ENCODE data around the gene ZNF224.
A peak's percentile ranks its signal among the peaks of the same experiment; 100 is the strongest.
"Not testable (repeated sequence)": the region's sequence is repeated elsewhere in the genome, so short reads cannot be mapped to it uniquely, and the experiment has no call there.

The ZNF224 gene

GRCh38 chr19:44113138-44113783 lies 19.1 kb downstream of the ZNF224 start, which contains the start of gene ZNF225:
Gene ZNF225 (plus strand): TSS chr19:44113399. CDS start chr19:44115828, 2,429 bp downstream.
- peak within 1 kb of the TSS; percentile 99 for H3K4me3 Mint-ChIP-seq
- peaks cover 29% of the 10 kb centered on the region for H3K4me1 Mint-ChIP-seq
- peaks cover 64% of the 10 kb centered on the region for H3K36me3 Mint-ChIP-seq (ENCODE audit: low read depth)
- H3K9me3 Mint-ChIP-seq: peaks cover 44% of the 10 kb centered on the region
- peaks cover 8% of the 10 kb centered on the region for H3K27me3 Mint-ChIP-seq (ENCODE audit: low read depth, poor library complexity)
- no peak for TF ChIP-seq CTCF (IDR thresholded peaks at IDR 0.05)
- peak within 1 kb of the TSS; percentile 98 for H3K27ac Mint-ChIP-seq
- peak; percentile 90 for DNase-seq

GRCh38 chr19:44113784-44114390 lies 19.7 kb downstream of the ZNF224 start:
- Mint-ChIP-seq H3K9me3 (peaks cover 40% of the 10 kb centered on the region), H3K4me1 (peaks cover 29% of the 10 kb centered on the region), H3K27ac (peak overlapping the region; percentile 98), H3K36me3 (ENCODE audit: low read depth) (peaks cover 58% of the 10 kb centered on the region), H3K27me3 (ENCODE audit: low read depth, poor library complexity) (peaks cover 8% of the 10 kb centered on the region), H3K4me3 (peak overlapping the region; percentile 99)
- no peak for TF ChIP-seq CTCF (IDR thresholded peaks at IDR 0.05)
- peak; percentile 25 for DNase-seq

- not testable (repeated sequence) for H3K4me1 Mint-ChIP-seq; H3K27ac Mint-ChIP-seq; H3K4me3 Mint-ChIP-seq; H3K27me3 Mint-ChIP-seq (ENCODE audit: low read depth, poor library complexity); DNase-seq
- peaks cover 60% of the 10 kb centered on the region for H3K9me3 Mint-ChIP-seq
- H3K36me3 Mint-ChIP-seq (ENCODE audit: low read depth): peaks cover 12% of the 10 kb centered on the region
Measured at GRCh38 chr19:44121162-44121561, 27.0 kb downstream of the ZNF224 start.

GRCh38 chr19:44131955-44132354 lies 37.8 kb downstream of the ZNF224 start:
- Mint-ChIP-seq H3K36me3 (ENCODE audit: low read depth) (no peaks in the 10 kb centered on the region), H3K4me3 (no peak overlapping the region), H3K27me3 (ENCODE audit: low read depth, poor library complexity) (peaks cover 3% of the 10 kb centered on the region), H3K27ac (no peak overlapping the region), H3K4me1 (no peaks in the 10 kb centered on the region), H3K9me3 (peaks cover 15% of the 10 kb centered on the region)
- no peak for TF ChIP-seq CTCF (IDR thresholded peaks at IDR 0.05)
- no peak for DNase-seq

- H3K4me1 Mint-ChIP-seq: peaks cover 22% of the 10 kb centered on the region
- peaks cover 2% of the 10 kb centered on the region for H3K27me3 Mint-ChIP-seq (ENCODE audit: low read depth, poor library complexity)
- peaks cover 37% of the 10 kb centered on the region for H3K36me3 Mint-ChIP-seq (ENCODE audit: low read depth)
- no peak for TF ChIP-seq CTCF (IDR thresholded peaks at IDR 0.05)
- H3K9me3 Mint-ChIP-seq: peaks cover 27% of the 10 kb centered on the region
- peak within 1 kb of the TSS; percentile 92 for H3K4me3 Mint-ChIP-seq
- peak within 1 kb of the TSS; percentile 81 for H3K27ac Mint-ChIP-seq
- peak; percentile 77 for DNase-seq
Measured at GRCh38 chr19:44141191-44142058, 47.3 kb downstream of the ZNF224 start, which contains the start of gene ZNF234. Gene ZNF234 (plus strand): TSS chr19:44141554. CDS start chr19:44144633, 3,079 bp downstream.

- H3K9me3 Mint-ChIP-seq: peaks cover 27% of the 10 kb centered on the region
- H3K36me3 Mint-ChIP-seq (ENCODE audit: low read depth): peaks cover 38% of the 10 kb centered on the region
- H3K4me3 Mint-ChIP-seq: peak overlapping the region; percentile 92
- peak; percentile 18 for DNase-seq
- H3K4me1 Mint-ChIP-seq: peaks cover 22% of the 10 kb centered on the region
- H3K27ac Mint-ChIP-seq: no peak overlapping the region
- TF ChIP-seq CTCF (IDR thresholded peaks at IDR 0.05): no peak
- H3K27me3 Mint-ChIP-seq (ENCODE audit: low read depth, poor library complexity): peaks cover 2% of the 10 kb centered on the region
Measured at GRCh38 chr19:44142059-44142433, 47.9 kb downstream of the ZNF224 start.

Measured in nephron progenitor cell (in vitro differentiated cells).